ENCODE measurements around the gene RUBCN.
A peak's percentile ranks its signal among the peaks of the same experiment; 100 is the strongest.

The RUBCN gene

GRCh38 chr3:197736491-197737318, at the start of gene RUBCN:
TSS of gene RUBCN (minus strand) at chr3:197736904. CDS start at chr3:197736719, 185 bp downstream.
- peak; percentile 89 for DNase-seq

- no peak for DNase-seq
Observed at GRCh38 chr3:197784019-197784585, 47.4 kb upstream of the RUBCN start.

- DNase-seq = no peak
Observed at GRCh38 chr3:197782230-197782629, 45.5 kb upstream of the RUBCN start.

DNA sequence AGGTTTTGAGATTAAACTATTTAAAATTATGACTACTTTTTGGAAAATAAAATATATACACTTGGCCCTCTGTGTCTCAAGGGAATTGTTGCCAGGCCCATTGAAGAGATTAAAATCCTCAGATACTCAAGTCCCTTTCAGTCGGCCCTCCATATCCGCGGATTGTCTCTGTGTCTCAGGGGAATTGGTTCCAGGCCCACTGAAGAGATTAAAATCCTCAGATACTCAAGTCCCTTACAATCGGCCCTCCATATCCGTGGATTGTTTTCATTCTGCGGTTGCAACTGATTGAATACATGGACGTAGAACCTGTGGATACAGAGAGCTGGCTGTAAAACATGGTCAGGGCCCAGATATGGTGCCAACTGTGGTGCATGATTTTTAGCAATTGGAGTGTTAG, 38.6 kb upstream of the RUBCN start:
- no peak for DNase-seq

GRCh38 chr3:197761784-197762183, 25.1 kb upstream of the RUBCN start:
- no peak for DNase-seq

GRCh38 chr3:197758512-197758911, 21.8 kb upstream of the RUBCN start:
- DNase-seq = no peak

- DNase-seq = no peak
Observed at GRCh38 chr3:197756704-197757103, 20.0 kb upstream of the RUBCN start.

DNA sequence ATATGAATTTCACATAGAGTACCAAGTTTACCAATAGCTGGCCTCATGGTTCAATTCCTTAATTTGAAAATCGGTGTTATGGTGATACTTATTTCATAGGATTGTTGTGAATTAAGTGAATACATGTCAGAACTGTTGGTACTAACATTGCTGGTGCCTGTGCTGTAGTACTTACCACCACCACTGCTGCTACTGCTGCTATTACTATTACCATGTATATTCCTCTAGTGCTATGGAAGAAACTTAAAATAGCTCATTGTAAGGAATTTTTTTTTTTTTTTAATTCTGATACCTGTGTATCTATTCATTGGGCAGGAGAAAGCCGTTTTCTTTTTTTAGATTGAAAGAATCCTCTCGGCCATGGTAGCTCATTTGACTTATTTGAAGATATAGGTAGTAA, 16.6 kb upstream of the RUBCN start:
- no peak for DNase-seq

DNA sequence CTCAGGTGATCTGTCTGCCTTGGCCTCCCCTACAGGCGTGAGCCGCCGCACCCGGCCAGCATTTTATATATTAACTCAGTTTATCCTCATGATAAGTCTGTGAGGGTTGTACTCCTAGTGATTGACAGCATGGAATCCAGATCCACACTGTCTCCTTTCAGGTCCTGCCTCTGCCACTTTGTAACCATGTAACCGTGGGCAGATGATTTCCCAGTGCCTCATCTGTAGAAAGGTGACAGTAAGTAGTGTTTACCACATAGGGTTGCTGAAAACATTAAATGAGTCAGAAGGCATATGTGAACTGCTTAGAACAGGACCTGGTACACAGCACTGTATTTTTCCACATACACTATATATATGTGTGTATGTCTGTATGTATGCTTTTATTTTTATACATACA, 15.4 kb upstream of the RUBCN start:
- no peak for DNase-seq

- DNase-seq = no peak
Observed at GRCh38 chr3:197750858-197751737, 14.4 kb upstream of the RUBCN start.

GRCh38 chr3:197750396-197750831, 13.7 kb upstream of the RUBCN start:
- DNase-seq = peak; percentile 6

GRCh38 chr3:197749601-197750395, 13.1 kb upstream of the RUBCN start, which contains the start of gene FYTTD1:
TSS of gene FYTTD1 (plus strand) at chr3:197749883. CDS start at chr3:197749972, 89 bp downstream.
- peak; percentile 63 for DNase-seq

- peak; percentile 36 for DNase-seq
Observed at GRCh38 chr3:197749315-197749600, 12.6 kb upstream of the RUBCN start.

- no peak for DNase-seq
Observed at GRCh38 chr3:197748597-197749314, 12.1 kb upstream of the RUBCN start.

DNA sequence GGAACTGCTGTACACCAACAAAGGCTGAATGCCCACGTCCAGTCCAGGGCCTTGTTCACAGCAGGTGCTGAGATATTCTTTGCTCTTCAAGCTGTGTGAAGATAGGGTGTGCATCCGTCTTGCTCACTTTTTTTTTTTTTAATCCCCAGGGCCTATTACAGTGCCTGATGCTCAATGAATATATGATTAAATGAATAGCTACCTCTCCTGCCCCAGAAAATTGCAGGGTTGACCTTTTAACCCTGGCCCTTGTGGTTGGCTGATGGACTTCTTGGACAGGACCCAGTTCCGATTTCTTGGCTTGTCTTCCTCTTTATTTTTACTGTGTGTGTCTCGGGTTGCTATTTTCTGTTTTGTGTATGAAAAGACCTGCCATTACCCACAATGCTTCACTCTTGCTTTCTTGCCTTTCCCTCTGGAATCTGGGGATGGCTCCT, 10.1 kb upstream of the RUBCN start:
- DNase-seq = peak; percentile 59

GRCh38 chr3:197746209-197746608, 9.5 kb upstream of the RUBCN start:
- peak; percentile 20 for DNase-seq

- no peak for DNase-seq
Observed at GRCh38 chr3:197742787-197743186, 6.1 kb upstream of the RUBCN start.

DNA sequence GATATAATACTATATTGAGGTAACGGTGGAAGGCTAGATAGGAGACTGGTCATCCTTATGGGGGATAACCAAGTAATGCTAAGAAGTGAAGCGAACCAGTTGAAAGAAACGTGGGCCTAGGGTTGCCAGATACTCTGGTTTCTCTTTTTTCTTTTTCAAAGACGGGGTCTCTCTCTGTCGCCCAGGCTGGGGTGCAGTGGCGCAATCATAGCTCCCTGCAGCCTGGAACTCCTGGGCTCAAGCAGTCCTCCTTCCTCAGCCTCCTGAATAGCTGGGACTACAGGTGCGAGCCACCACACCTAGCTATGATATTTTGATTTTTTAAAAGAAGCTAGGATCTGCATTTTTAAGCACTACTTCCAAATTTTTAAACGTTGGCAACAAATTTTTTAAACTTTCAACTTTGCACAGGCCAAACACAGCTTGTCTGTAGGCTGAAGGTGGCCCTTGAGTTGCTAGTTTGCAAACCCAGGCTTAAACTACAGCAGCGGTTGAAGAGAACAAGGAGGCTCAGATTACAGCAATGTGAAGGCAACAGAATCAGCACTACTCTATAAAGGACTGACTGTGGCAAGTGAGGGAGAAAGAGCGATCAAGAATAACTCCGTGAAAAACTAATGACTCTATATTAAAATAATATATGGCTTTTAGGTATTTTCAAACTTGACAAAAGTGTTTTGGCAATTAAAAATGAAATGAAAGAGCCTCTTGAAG, 1.2 kb upstream of the RUBCN start:
- DNase-seq = no peak

DNA sequence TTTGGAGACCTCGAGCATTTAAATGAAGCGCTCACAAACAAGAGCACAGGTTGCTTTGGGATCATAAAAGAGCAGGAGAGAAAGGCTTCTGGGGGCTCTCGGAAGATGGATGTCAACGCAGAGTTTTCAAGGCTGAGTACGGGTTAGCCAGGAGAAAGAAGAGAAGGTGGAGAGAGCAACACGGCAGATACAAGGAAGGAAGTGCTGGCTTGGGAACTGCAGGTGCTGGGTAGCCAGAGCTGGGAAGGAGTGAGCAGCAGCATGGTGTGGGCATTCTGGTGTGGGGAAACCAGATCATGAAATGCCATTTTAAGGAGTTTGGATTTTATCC, 580 bp upstream of the RUBCN start:
- DNase-seq = no peak

GRCh38 chr3:197736010-197736490, 654 bp downstream of the RUBCN start:
- no peak for DNase-seq

GRCh38 chr3:197734667-197735318, 1.9 kb downstream of the RUBCN start:
- DNase-seq = peak; percentile 14
